Spinal cord (tissue), 10 donors: Measurements from ENCODE around the gene AKR1B15. TPM values are rescaled to one million over a fixed set of nuclear protein-coding genes. Genes with fewer than 3 reads are reported as not detected.
"Not testable (repeated sequence)": the region's sequence is repeated elsewhere in the genome, so short reads cannot be mapped to it uniquely, and the experiment has no call there.

ENCODE experiments used
- DNase-seq, 6 donors: peaks; one replicate each; pipeline versions ENCODE4 v3.0.0 to v3.0.0-alpha.2; 2013 to 2015; ENCODE audit warnings: low spot score in 6 of 6, low read depth in 4 of 6
- H3K27ac ChIP-seq: one replicate; pipeline ENCODE4 v1.5.1; 2013; ENCODE audit warnings: low read depth, low read length, control low read depth
- H3K27me3 ChIP-seq: one replicate; pipeline ENCODE4 v1.6.1; 2013; ENCODE audit warnings: low read length; ENCODE audit not compliant: control insufficient read depth, insufficient read depth
- H3K36me3 ChIP-seq: one replicate; pipeline ENCODE4 v1.6.1; 2013; ENCODE audit warnings: low read length; ENCODE audit not compliant: control insufficient read depth, insufficient read depth
- H3K4me1 ChIP-seq: one replicate; pipeline ENCODE4 v1.6.1; 2013; ENCODE audit warnings: low read length; ENCODE audit not compliant: control insufficient read depth, insufficient read depth
- H3K4me3 ChIP-seq: one replicate; pipeline ENCODE4 v1.5.1; 2013; ENCODE audit warnings: low read depth, low read length, control low read depth
- H3K9me3 ChIP-seq: one replicate; pipeline ENCODE4 v1.6.1; 2013; ENCODE audit warnings: low read length; ENCODE audit not compliant: control insufficient read depth, insufficient read depth
- WGBS: methylation state at CpG from one replicate; pipeline ENCODE4 v1.1.5; 2013; ENCODE audit warnings: missing lambda C conversion rate; ENCODE audit not compliant: insufficient coverage; 5-methylcytosine and 5-hydroxymethylcytosine counted together
- polyA plus RNA-seq, 2 donors: library from polyadenylated mRNA; unstranded; fragments of 120-200 nt; gene quantifications; one replicate each; pipeline ENCODE4 v1.2.1, GENCODE V29; 2013; ENCODE audit not compliant: insufficient read length in 2 of 2
- total RNA-seq, 2 donors: library from RNA; depleted of rRNA in 1 of 2; stranded (reverse); fragments of 120-200 nt in 1 of 2; fragments of >200 nt in 1 of 2; gene quantifications; one replicate each; pipeline versions ENCODE4 v1.2.3 to v1.2.4, GENCODE V29; 2013 to 2014
- donor health status: healthy.

Gene AKR1B15
- total and polyA plus RNA-seq, 4 donors, result 0.17 to 0.25 (median 0.24) TPM; not detected in 1

GRCh38 chr7:134528749-134529148 is 20.2 kb upstream of the AKR1B15 start:
- 84% methylated on average over 5 of the region's 5 CpGs for WGBS
- H3K4me1 ChIP-seq, result no peaks in the 10 kb centered on the region
- no peaks in the 10 kb centered on the region for H3K27me3 ChIP-seq
- no peaks in the 10 kb centered on the region for H3K9me3 ChIP-seq
- H3K27ac ChIP-seq, result no peak overlapping the region
- no peak for DNase-seq
- no peaks in the 10 kb centered on the region for H3K36me3 ChIP-seq
- H3K4me3 ChIP-seq, result no peak overlapping the region

DNA sequence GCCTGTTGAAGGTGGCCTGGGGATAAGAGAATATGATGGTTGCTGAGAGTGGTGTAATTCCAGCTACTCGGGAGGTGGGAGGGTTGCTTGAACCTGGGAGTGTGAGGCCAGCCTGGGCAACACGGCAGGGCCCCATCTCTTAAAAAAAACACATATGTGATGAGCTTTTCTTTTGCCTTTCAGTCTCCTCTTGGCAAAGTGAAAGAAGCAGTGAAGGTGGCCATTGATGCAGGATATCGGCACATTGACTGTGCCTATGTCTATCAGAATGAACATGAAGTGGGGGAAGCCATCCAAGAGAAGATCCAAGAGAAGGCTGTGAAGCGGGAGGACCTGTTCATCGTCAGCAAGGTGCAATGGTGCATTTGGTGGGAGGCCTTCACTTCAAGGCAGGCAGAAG is 18.4 kb upstream of the AKR1B15 start:
- Histone ChIP-seq H3K9me3 (no peaks in the 10 kb centered on the region), H3K4me1 (no peaks in the 10 kb centered on the region)
- 95% methylated on average over 5 of the region's 5 CpGs for WGBS

GRCh38 chr7:134532180-134532953 is 16.5 kb upstream of the AKR1B15 start:
- H3K4me1 ChIP-seq, result no peaks in the 10 kb centered on the region
- WGBS, result no CpG with 5 or more reads among the region's 3 CpGs
- DNase-seq, result no peak
- no peak overlapping the region for H3K27ac ChIP-seq
- no peaks in the 10 kb centered on the region for H3K36me3 ChIP-seq
- H3K4me3 ChIP-seq, result no peak overlapping the region
- no peaks in the 10 kb centered on the region for H3K9me3 ChIP-seq
- no peaks in the 10 kb centered on the region for H3K27me3 ChIP-seq

More for the DNA sequence above, 18.4 kb upstream of the AKR1B15 start:
- no peak overlapping the region for H3K4me3 ChIP-seq
- no peaks in the 10 kb centered on the region for H3K27me3 ChIP-seq
- DNase-seq, result no peak
- no peaks in the 10 kb centered on the region for H3K36me3 ChIP-seq
- no peak overlapping the region for H3K27ac ChIP-seq

GRCh38 chr7:134532954-134533218 is 16.0 kb upstream of the AKR1B15 start:
- Histone ChIP-seq H3K4me1 (no peaks in the 10 kb centered on the region), H3K27me3 (no peaks in the 10 kb centered on the region), H3K9me3 (no peaks in the 10 kb centered on the region), H3K36me3 (no peaks in the 10 kb centered on the region), H3K4me3 (no peak overlapping the region), H3K27ac (no peak overlapping the region)
- DNase-seq, result no peak
- 82% methylated on average over 2 of the region's 3 CpGs for WGBS

DNA sequence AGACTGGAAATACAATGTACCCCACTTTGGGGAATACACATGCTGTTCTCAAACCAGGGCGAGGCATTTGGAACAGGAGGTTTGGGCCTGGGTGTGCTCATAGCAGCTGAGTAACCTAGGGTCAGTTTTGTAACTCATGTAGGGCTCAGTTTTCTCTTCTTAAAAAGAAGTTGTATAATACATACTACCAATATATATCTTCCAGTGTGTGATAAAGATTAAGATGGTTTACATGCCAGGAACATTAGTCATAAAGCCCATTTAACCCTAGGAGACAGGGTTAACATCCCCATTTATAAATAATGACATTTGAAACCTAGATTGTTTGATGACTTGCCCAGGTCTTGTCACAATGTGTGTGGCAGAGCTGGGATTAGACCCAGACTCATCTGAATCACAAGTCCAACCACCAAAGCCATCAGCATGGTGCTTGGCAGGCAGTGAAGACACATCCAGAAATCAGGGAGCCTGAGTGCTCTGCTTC is 15.6 kb upstream of the AKR1B15 start:
- H3K27me3 ChIP-seq, result no peaks in the 10 kb centered on the region
- WGBS, result no CpG with 5 or more reads among the region's 1 CpG

GRCh38 chr7:134534633-134535032 is 14.3 kb upstream of the AKR1B15 start:
- Histone ChIP-seq H3K27ac (no peak overlapping the region), H3K27me3 (no peaks in the 10 kb centered on the region)
- 100% methylated on average over 1 of the region's 3 CpGs for WGBS

More for the DNA sequence above, 15.6 kb upstream of the AKR1B15 start:
- no peaks in the 10 kb centered on the region for H3K9me3 ChIP-seq
- H3K4me1 ChIP-seq, result no peaks in the 10 kb centered on the region
- no peak overlapping the region for H3K27ac ChIP-seq
- no peaks in the 10 kb centered on the region for H3K36me3 ChIP-seq
- DNase-seq, result no peak
- H3K4me3 ChIP-seq, result no peak overlapping the region

GRCh38 chr7:134535272-134535918 is 13.5 kb upstream of the AKR1B15 start:
- Histone ChIP-seq H3K36me3 (no peaks in the 10 kb centered on the region), H3K9me3 (no peaks in the 10 kb centered on the region)
- WGBS, result 70% methylated on average over 3 of the region's 3 CpGs

More at GRCh38 chr7:134534633-134535032, 14.3 kb upstream of the AKR1B15 start:
- no peak for DNase-seq
- Histone ChIP-seq H3K4me3 (no peak overlapping the region), H3K9me3 (no peaks in the 10 kb centered on the region), H3K36me3 (no peaks in the 10 kb centered on the region), H3K4me1 (no peaks in the 10 kb centered on the region)

GRCh38 chr7:134535919-134536299 is 13.0 kb upstream of the AKR1B15 start:
- no peak for DNase-seq
- Histone ChIP-seq H3K9me3 (no peaks in the 10 kb centered on the region), H3K27me3 (no peaks in the 10 kb centered on the region), H3K36me3 (no peaks in the 10 kb centered on the region), H3K4me3 (no peak overlapping the region), H3K27ac (no peak overlapping the region), H3K4me1 (no peaks in the 10 kb centered on the region)
- WGBS, result 75% methylated on average over 1 of the region's 3 CpGs

More at GRCh38 chr7:134535272-134535918, 13.5 kb upstream of the AKR1B15 start:
- Histone ChIP-seq H3K27ac (no peak overlapping the region), H3K27me3 (no peaks in the 10 kb centered on the region), H3K4me3 (no peak overlapping the region), H3K4me1 (no peaks in the 10 kb centered on the region)
- DNase-seq, result no peak

- not testable (repeated sequence) for H3K36me3 ChIP-seq, H3K27ac ChIP-seq, H3K4me3 ChIP-seq, H3K4me1 ChIP-seq, H3K27me3 ChIP-seq, H3K9me3 ChIP-seq, DNase-seq
- 100% methylated on average over 1 of the region's 3 CpGs for WGBS
These were observed 12.4 kb upstream of the AKR1B15 start for GRCh38 chr7:134536558-134536957.

DNA sequence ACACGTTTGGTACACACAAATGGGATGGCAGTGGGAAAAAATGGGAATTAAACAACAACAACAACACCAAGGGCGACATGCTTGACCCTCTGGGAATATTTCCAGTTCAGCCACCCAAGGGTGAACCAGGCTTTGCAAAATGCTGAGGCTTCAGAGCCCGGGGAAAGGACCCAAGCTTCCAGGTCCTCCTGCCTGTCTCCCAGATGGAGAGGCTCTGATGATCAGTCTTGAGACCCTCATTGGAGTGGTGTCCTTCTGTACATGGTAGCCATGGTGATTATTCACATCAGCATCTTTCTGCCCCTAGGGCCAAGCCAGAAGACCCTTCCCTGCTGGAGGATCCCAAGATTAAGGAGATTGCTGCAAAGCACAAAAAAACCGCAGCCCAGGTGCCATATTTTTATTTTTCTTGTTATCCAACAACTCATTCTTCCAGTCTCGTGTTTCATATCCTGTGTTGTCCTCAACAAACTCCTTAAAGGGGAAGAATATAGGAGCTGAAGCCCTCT is 11.6 kb upstream of the AKR1B15 start:
- H3K27ac ChIP-seq, DNase-seq, H3K4me1 ChIP-seq, H3K4me3 ChIP-seq, H3K27me3 ChIP-seq, H3K9me3 ChIP-seq, H3K36me3 ChIP-seq: not testable (repeated sequence)
- WGBS, result no CpG with 5 or more reads among the region's 5 CpGs
